Effector memory CD8-positive, alpha-beta T cell (primary cell): ENCODE data around the gene NCF1.
"Not testable (repeated sequence)": the region's sequence is repeated elsewhere in the genome, so short reads cannot be mapped to it uniquely, and the experiment has no call there.

Experiments used
- ATAC-seq: fragments of 150-1000 bp; cut with Tn5 transposase; replicated peaks from 2 replicates; pipeline ENCODE4 v1.10.0; 2021; ENCODE audit warnings: mild to moderate bottlenecking, moderate library complexity
- DNase-seq, 3 experiments: peaks; one replicate each; pipeline ENCODE4 v3.0.0; 2021
- H3K27ac Mint-ChIP-seq, 2 donors: one replicate each; pipeline ENCODE4 v1.8.0; 2022; ENCODE audit warnings: mild to moderate bottlenecking in 2 of 2, mixed read lengths in 2 of 2, moderate library complexity in 2 of 2
- H3K27me3 Mint-ChIP-seq, 2 donors: one replicate each; pipeline ENCODE4 v1.8.0; 2022; ENCODE audit warnings: mixed read lengths in 2 of 2
- H3K36me3 Mint-ChIP-seq: one replicate; pipeline ENCODE4 v1.8.0; 2022; ENCODE audit warnings: mild to moderate bottlenecking, moderate library complexity, mixed read lengths; ENCODE audit not compliant: insufficient read depth
- H3K4me1 Mint-ChIP-seq, 2 donors: one replicate each; pipeline ENCODE4 v1.8.0; 2022; ENCODE audit warnings: low read depth in 2 of 2, mixed read lengths in 2 of 2
- H3K4me3 Mint-ChIP-seq, 2 donors: one replicate each; pipeline ENCODE4 v1.8.0; 2022; ENCODE audit warnings: mild to moderate bottlenecking in 2 of 2, mixed read lengths in 2 of 2, moderate library complexity in 2 of 2
- H3K9me3 Mint-ChIP-seq, 2 donors: one replicate each; pipeline ENCODE4 v1.8.0; 2022; ENCODE audit warnings: mixed read lengths in 2 of 2
- total RNA-seq, 9 experiments: gene quantifications; one replicate each; lab custom pipeline; 2026; lab: John Stamatoyannopoulos, UW

Gene NCF1
- total RNA-seq: 0 to 3.2 (median 0.40) reads per million in 9 experiments

- H3K4me3 Mint-ChIP-seq, H3K27me3 Mint-ChIP-seq, H3K36me3 Mint-ChIP-seq, H3K27ac Mint-ChIP-seq, DNase-seq, H3K4me1 Mint-ChIP-seq, H3K9me3 Mint-ChIP-seq: not testable (repeated sequence)
- ATAC-seq: peak; percentile 46
Measured at GRCh38 chr7:74773760-74774750, at the start of gene NCF1. Gene NCF1, plus strand, starts transcription at chr7:74774011. Its CDS starts 21 bp downstream, at chr7:74774032.

- H3K4me1 Mint-ChIP-seq: no peaks in the 10 kb centered on the region
- no peak for ATAC-seq
- DNase-seq: no peak
- H3K36me3 Mint-ChIP-seq: peaks cover 26% of the 10 kb centered on the region
- no peaks in the 10 kb centered on the region for H3K9me3 Mint-ChIP-seq
- H3K4me3 Mint-ChIP-seq: no peak overlapping the region
- H3K27me3 Mint-ChIP-seq: no peaks in the 10 kb centered on the region
- peak overlapping the region; percentile 61 to 85 for H3K27ac Mint-ChIP-seq
Measured at GRCh38 chr7:74725840-74726239, 48.0 kb upstream of the NCF1 start.

- no peak for ATAC-seq
- H3K9me3 Mint-ChIP-seq: no peaks in the 10 kb centered on the region
- H3K27me3 Mint-ChIP-seq: no peaks in the 10 kb centered on the region
- no peak overlapping the region for H3K4me3 Mint-ChIP-seq
- H3K27ac Mint-ChIP-seq: peak overlapping the region in 1 of 2 donors; percentile 61
- H3K36me3 Mint-ChIP-seq: peaks cover 28% of the 10 kb centered on the region
- no peaks in the 10 kb centered on the region for H3K4me1 Mint-ChIP-seq
- DNase-seq: no peak
Measured at GRCh38 chr7:74726309-74727101, 47.3 kb upstream of the NCF1 start.

- H3K27me3 Mint-ChIP-seq: not testable (repeated sequence)
Measured at GRCh38 chr7:74728686-74729085, 45.1 kb upstream of the NCF1 start.

GRCh38 chr7:74730186-74730585 lies 43.6 kb upstream of the NCF1 start:
- H3K9me3 Mint-ChIP-seq, H3K27me3 Mint-ChIP-seq, H3K4me1 Mint-ChIP-seq, ATAC-seq, DNase-seq, H3K27ac Mint-ChIP-seq, H3K4me3 Mint-ChIP-seq: not testable (repeated sequence)
- peaks cover 12% of the 10 kb centered on the region for H3K36me3 Mint-ChIP-seq

More at GRCh38 chr7:74728686-74729085, 45.1 kb upstream of the NCF1 start:
- H3K4me3 Mint-ChIP-seq, H3K9me3 Mint-ChIP-seq, ATAC-seq, DNase-seq, H3K4me1 Mint-ChIP-seq, H3K27ac Mint-ChIP-seq: not testable (repeated sequence)
- H3K36me3 Mint-ChIP-seq: peaks cover 12% of the 10 kb centered on the region

- H3K27me3 Mint-ChIP-seq, H3K36me3 Mint-ChIP-seq, ATAC-seq, H3K4me3 Mint-ChIP-seq, H3K27ac Mint-ChIP-seq, H3K4me1 Mint-ChIP-seq, DNase-seq, H3K9me3 Mint-ChIP-seq: not testable (repeated sequence)
Measured at GRCh38 chr7:74739974-74740703, 33.7 kb upstream of the NCF1 start.

GRCh38 chr7:74743936-74744557 lies 29.8 kb upstream of the NCF1 start:
- not testable (repeated sequence) for DNase-seq

GRCh38 chr7:74753921-74754482 lies 19.8 kb upstream of the NCF1 start:
- H3K9me3 Mint-ChIP-seq, H3K4me1 Mint-ChIP-seq, ATAC-seq, H3K4me3 Mint-ChIP-seq, H3K27me3 Mint-ChIP-seq, H3K27ac Mint-ChIP-seq, H3K36me3 Mint-ChIP-seq, DNase-seq: not testable (repeated sequence)

More at GRCh38 chr7:74743936-74744557, 29.8 kb upstream of the NCF1 start:
- H3K4me3 Mint-ChIP-seq, H3K4me1 Mint-ChIP-seq, H3K36me3 Mint-ChIP-seq, ATAC-seq, H3K27me3 Mint-ChIP-seq, H3K9me3 Mint-ChIP-seq, H3K27ac Mint-ChIP-seq: not testable (repeated sequence)

- H3K27ac Mint-ChIP-seq, H3K4me3 Mint-ChIP-seq, H3K27me3 Mint-ChIP-seq, ATAC-seq, H3K9me3 Mint-ChIP-seq, DNase-seq, H3K4me1 Mint-ChIP-seq, H3K36me3 Mint-ChIP-seq: not testable (repeated sequence)
Measured at GRCh38 chr7:74756673-74757072, 17.1 kb upstream of the NCF1 start.

GRCh38 chr7:74758268-74758667 lies 15.5 kb upstream of the NCF1 start:
- not testable (repeated sequence) for ATAC-seq, H3K27me3 Mint-ChIP-seq, H3K36me3 Mint-ChIP-seq, H3K27ac Mint-ChIP-seq, H3K4me3 Mint-ChIP-seq, H3K9me3 Mint-ChIP-seq, DNase-seq, H3K4me1 Mint-ChIP-seq

GRCh38 chr7:74758982-74759381 lies 14.8 kb upstream of the NCF1 start:
- not testable (repeated sequence) for H3K4me3 Mint-ChIP-seq, ATAC-seq, H3K9me3 Mint-ChIP-seq, H3K27ac Mint-ChIP-seq, H3K4me1 Mint-ChIP-seq, H3K36me3 Mint-ChIP-seq, DNase-seq, H3K27me3 Mint-ChIP-seq

- not testable (repeated sequence) for H3K4me3 Mint-ChIP-seq, H3K36me3 Mint-ChIP-seq, H3K9me3 Mint-ChIP-seq, H3K27me3 Mint-ChIP-seq, H3K4me1 Mint-ChIP-seq, DNase-seq, H3K27ac Mint-ChIP-seq
- peak; percentile 87 for ATAC-seq
Measured at GRCh38 chr7:74765205-74765918, 8.4 kb upstream of the NCF1 start.
